GM21737 (cell line): ENCODE results near the gene GLRA3.
"Not testable (repeated sequence)": the region's sequence is repeated elsewhere in the genome, so short reads cannot be mapped to it uniquely, and the experiment has no call there.

Source experiments
- ATAC-seq: cut with Tn5 transposase; IDR thresholded peaks from one replicate; pipeline ENCODE4 v1.9.1; 2021; ENCODE audit warnings: mild to moderate bottlenecking, moderate library complexity; ENCODE audit not compliant: unreplicated experiment

GLRA3 gene

GRCh38 chr4:174813292-174813691, 15.8 kb downstream of the GLRA3 start:
- no peak for ATAC-seq

- no peak for ATAC-seq
Observed at GRCh38 chr4:174810834-174811233, 18.2 kb downstream of the GLRA3 start.

- ATAC-seq = no peak
Observed at GRCh38 chr4:174808836-174809235, 20.2 kb downstream of the GLRA3 start.

GRCh38 chr4:174808119-174808518, 20.9 kb downstream of the GLRA3 start:
- ATAC-seq = no peak

- no peak for ATAC-seq
Observed at GRCh38 chr4:174805746-174806145, 23.3 kb downstream of the GLRA3 start.

GRCh38 chr4:174794543-174795094, 34.4 kb downstream of the GLRA3 start:
- no peak for ATAC-seq

GRCh38 chr4:174789657-174790056, 39.4 kb downstream of the GLRA3 start:
- ATAC-seq = no peak

- ATAC-seq = not testable (repeated sequence)
Observed at GRCh38 chr4:174778274-174778986, 50.6 kb downstream of the GLRA3 start.

- no peak for ATAC-seq
Observed at GRCh38 chr4:174775366-174775765, 53.7 kb downstream of the GLRA3 start.

- peak; percentile 76 for ATAC-seq
Observed at GRCh38 chr4:174764105-174764729, 64.8 kb downstream of the GLRA3 start.

- peak; percentile 68 for ATAC-seq
Observed at GRCh38 chr4:174763454-174764104, 65.5 kb downstream of the GLRA3 start.

GRCh38 chr4:174761451-174761850, 67.6 kb downstream of the GLRA3 start:
- no peak for ATAC-seq

- ATAC-seq = no peak
Observed at GRCh38 chr4:174757736-174758135, 71.3 kb downstream of the GLRA3 start.

- ATAC-seq = no peak
Observed at GRCh38 chr4:174753021-174753420, 76.0 kb downstream of the GLRA3 start.

- ATAC-seq = no peak
Observed at GRCh38 chr4:174752026-174752425, 77.0 kb downstream of the GLRA3 start.

- no peak for ATAC-seq
Observed at GRCh38 chr4:174749091-174749490, 80.0 kb downstream of the GLRA3 start.

GRCh38 chr4:174746710-174747109, 82.3 kb downstream of the GLRA3 start:
- no peak for ATAC-seq

- no peak for ATAC-seq
Observed at GRCh38 chr4:174742561-174742960, 86.5 kb downstream of the GLRA3 start.

- no peak for ATAC-seq
Observed at GRCh38 chr4:174739576-174739975, 89.5 kb downstream of the GLRA3 start.

- no peak for ATAC-seq
Observed at GRCh38 chr4:174734181-174734580, 94.9 kb downstream of the GLRA3 start.

- no peak for ATAC-seq
Observed at GRCh38 chr4:174717828-174718227, 111.2 kb downstream of the GLRA3 start.
